HG03103 (cell line): ENCODE results near the gene CEMIP.
"Not testable (repeated sequence)": the region's sequence is repeated elsewhere in the genome, so short reads cannot be mapped to it uniquely, and the experiment has no call there.

Source experiments
- ATAC-seq: cut with Tn5 transposase; IDR thresholded peaks from one replicate; pipeline ENCODE4 v1.9.1; 2021; ENCODE audit warnings: low read depth; ENCODE audit not compliant: unreplicated experiment

Gene CEMIP

DNA sequence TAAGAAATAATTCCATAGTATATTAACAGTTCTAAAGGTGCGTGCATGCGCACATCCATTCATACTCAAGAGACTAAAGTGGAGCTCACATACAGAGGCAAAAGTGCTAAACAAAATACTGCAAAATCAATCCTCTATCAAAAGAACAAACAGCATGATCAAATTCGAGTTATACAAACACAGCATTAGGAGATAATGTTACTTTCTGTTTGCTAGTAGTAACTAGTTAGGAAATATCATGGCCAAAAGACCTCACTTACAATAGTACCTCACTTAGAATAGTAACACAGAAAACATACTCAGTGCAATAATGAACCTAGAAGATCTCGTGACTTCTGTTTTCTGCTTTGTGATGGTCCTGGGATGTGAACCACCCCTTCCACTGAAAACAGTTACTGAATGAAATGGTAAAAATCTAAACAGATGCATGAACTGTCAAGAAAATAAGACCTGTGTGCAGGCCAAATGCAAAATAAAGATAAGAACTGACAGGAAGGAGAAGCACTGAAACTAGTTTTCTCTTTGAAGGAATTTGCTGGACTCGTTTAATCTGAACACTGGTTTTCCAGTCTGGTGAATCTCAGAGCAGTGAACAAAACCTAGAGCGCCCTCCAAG is 20.9 kb upstream of the CEMIP start:
- ATAC-seq: no peak

DNA sequence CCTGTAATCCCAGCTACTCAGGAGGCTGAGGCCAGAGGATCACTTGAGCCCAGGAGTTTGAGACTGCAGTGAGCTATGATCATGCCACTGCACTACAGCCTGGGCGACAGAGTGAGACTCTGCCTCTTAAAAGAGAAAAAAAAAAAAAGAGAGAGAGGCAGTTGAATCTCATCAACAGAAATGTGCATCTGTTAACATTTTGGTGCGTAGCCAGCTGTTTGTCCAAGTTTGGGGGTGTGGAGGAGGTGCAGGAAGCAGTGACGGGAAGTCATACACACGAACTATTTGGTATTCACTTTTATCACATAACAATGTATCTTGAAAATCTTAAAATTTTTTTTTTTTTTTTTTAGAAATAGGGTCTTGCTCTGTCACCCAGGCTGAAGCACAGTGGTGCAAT is 18.2 kb upstream of the CEMIP start:
- ATAC-seq: no peak

DNA sequence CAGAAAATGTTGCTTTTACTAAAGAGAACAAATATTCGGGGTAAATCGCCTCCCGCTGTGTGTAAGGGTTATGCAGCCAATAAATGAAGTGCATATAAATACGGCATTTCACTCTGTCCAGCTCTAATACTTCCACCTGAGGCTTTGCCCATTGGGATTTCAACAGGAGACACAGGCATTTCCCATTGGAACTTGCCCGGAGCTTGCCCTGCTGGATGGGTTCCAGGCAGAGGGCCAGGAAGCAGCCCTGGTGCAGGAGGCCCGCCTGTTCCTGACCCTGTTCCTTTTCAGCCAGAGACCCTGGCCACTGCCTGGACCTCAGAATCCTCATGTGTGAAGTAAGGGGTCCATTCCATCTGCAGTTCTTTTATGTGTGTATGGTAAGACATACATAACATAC is 17.4 kb upstream of the CEMIP start:
- ATAC-seq: no peak

DNA sequence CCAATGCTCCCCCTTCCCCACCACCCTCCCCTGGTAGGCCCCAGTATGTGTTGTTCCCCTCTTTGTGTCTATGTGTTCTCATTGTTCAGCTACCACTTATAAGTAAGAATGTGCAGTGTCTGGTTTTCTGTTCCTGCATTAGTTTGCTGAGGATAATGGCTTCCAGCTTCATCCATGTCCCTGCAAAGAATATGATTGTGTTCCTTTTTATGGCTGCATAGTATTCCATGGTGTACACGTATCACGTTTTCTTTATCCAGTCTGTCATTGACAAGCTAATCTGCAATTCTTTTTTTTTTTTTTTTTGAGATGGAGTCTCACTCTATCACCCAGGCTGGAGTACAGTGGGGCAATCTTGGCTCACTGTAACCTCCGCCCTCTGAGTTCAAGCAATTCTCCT is 15.9 kb upstream of the CEMIP start:
- ATAC-seq: not testable (repeated sequence)

DNA sequence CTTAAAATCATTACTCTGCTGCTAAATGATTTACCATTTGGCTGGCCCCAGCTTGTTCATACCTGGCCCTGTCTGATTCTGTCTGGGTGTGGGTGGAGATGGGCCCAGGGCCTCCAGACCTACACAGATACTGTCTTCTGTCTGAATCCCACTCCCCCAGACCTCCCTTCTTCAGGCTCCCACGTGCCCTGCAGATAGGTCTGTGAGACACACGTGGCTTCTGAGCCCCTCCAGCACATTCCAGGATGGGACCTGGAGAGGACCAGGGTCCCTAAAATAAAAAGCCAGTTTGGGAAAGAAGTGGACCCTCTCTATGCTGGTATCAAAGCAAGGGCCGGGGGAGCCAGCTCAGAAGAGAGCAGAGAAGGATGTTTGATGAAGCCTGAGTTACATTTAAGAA is 14.6 kb upstream of the CEMIP start:
- no peak for ATAC-seq

DNA sequence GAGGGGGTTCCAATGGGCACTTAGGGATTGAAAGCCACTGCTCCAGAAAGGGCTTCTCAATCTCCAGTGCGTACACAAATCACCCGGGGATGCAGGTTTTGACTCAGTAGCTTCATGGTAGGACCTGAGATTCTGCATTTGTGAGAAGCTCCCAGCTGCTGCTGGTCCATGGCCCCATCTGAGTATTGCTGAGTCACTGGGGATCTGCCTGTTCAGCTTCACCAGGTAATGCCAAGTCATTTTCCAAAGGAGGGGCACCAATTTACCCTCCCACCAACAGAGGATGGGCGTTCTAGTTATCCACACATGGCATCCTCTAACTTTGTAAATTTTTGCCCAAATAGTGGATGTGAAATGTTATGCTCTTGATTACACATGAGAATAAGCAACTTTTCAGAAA is 12.9 kb upstream of the CEMIP start:
- no peak for ATAC-seq

DNA sequence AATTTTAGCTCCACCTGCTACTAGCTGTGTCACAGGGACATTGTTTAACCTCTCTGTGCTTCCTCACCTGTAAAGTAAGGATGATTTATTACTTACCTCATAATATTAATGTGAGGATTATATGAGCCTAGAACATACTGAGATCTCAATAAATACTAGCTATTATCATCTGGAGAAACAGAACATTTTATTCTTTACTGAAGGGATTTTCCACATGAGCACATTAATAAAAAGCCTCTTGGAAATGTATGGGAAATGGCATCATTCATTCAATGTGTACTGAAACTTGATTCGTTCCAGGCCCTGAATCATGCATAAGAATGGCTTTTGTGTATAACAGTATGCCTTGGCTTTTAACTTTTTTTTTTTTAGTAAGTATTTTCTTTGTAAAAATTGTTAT is 11.0 kb upstream of the CEMIP start:
- no peak for ATAC-seq

DNA sequence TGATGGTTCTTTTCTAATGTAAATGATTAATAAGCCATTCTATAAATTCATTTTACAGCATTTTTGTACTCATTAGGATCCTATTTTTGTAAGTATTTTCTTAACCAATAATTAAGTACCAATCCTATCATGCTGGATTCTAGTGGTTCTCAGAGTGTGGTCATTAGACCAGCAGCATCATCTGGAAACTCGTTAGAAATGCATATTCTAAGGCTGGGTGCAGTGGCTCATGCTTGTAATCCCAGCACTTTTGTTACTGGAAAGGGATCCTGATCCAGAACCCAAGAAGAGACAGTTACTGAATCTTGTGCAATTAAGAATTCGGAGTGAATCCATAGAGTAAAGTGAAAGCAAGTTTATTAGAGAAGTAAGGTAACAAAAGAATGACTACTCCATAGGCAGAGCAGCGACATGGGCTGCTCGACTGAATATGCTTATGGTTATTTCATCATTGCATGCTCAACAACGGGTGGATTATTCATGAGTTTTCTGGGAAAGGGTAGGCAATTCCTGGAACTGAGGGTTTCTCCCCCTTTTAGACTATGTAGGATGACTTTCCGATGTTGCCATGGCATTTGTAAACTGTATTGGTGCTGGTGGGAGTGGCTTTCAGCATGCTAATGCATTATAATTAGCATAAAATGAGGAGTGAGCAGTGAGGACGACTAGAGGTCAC is 9.9 kb upstream of the CEMIP start:
- ATAC-seq: no peak

DNA sequence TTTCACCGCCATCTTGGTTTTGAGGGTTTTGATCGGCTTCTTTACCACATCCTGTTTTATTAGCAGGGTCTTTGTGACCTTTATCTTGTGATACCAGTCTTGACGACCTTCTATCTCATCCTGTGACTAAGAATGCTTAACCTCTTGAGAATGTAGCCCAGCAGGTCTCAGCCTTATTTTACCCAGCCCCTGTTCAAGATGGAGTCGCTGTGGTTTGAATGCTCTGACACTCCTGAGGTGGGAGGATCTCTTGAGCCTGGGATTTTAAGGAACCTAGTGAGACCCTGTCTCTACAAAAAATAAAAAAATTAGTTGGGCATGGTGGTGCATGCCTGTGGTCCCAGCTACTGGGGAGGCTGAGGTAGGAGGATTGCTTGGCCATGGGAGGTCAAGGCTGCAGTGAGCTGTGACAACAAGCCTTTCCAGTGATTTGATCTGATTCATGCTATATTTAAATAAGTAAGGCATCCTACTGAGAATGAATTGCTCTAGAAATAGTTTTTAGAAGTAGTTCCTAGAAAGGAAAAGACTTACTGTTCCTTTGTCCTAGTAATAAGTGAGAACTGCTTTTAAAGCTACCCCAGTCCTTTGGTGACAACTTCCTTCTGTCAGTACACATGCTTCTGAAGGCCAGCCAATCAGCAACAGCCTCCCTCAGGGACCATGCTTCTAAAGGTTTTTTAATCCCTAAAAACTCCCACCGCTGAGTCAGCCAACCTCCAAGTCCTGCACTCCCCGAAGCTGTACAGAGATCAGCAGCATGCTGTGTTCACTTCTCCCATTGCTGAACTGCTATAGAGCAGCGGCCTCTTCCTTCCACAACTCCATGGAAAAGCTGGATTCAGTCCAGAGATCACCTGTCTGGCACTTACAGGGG is 9.1 kb upstream of the CEMIP start:
- ATAC-seq: no peak

DNA sequence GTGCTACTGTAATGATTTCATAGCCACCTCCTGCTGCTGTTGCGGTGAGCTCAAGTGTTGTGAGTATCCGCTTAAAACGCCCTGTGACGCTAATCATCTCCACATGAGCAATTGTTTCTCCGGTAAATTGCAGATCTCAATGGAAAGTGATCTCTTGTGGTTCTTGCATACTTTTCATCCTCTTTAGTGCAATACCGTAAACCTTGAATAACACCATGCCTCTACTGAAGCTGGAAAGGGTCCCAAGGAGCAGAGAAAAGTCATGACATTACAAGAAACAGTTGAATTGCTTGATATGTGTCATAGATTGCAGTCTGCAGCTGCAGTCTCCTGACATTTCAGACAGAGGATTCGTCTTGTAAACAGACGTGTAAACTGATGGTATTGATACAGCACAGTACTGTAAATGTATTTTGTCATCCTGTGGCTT is 6.0 kb upstream of the CEMIP start:
- ATAC-seq: no peak

DNA sequence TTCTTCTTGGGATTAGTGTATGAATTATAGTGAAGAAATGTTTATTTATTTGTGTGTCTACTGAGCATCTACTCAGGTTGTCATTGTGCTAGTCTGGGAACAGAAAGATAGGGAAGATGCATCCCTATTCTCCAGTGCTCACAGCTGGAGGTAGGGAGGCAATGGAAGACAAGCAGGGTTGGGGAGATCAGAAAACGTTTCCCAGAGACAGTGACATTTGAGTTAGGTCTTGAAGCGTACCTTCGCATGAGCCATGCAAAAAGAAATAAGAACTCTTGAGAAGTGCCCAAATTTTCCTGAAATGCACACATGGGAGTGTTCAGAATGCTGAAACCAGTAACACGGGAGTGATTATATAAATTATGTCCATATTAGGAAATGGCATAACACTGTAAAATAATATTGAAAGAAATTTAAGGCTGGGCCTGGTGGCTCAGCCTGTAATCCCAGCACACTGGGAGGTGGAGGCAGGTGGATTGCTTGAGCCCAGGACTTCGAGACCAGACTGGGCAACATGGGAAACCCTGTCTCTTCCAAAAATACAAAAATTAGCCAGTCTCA is 5.3 kb upstream of the CEMIP start:
- ATAC-seq: no peak

DNA sequence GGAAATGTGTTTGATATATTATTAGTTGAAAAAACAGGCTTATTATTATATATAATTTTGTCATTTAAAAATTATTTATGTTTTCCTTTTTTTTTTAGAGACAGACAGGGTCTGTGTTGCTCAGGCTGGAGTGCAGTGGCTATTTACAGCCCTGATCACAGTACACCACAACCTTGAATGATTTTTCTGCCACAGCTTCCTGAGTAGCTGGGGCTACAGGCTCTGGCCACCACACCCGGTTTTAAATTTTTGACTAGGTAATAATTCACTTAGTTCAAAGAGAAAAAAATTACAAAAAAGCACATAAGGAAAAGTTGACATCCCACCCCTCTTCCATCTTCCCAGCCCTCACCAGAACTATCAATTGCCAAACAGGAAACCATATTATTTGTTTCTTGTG is 4.7 kb upstream of the CEMIP start:
- no peak for ATAC-seq

DNA sequence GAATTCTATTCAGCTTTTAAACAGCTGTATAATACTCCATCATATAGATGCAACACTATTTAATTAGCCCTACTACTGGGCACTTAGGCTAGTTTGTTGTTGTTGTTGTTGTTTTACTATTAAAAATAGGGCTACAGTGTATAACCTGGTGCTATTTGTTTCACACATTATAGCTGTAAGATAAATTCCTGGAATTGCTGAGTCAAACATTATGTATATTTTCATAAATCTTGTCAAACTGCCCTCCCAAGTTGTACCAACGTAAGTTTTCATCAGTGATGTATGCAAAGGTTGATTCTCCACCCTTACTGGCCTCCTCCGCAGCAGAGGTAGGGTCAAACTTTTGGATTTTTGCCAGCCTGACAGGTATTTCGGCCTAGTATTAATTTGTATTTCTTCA is 3.8 kb upstream of the CEMIP start:
- no peak for ATAC-seq

DNA sequence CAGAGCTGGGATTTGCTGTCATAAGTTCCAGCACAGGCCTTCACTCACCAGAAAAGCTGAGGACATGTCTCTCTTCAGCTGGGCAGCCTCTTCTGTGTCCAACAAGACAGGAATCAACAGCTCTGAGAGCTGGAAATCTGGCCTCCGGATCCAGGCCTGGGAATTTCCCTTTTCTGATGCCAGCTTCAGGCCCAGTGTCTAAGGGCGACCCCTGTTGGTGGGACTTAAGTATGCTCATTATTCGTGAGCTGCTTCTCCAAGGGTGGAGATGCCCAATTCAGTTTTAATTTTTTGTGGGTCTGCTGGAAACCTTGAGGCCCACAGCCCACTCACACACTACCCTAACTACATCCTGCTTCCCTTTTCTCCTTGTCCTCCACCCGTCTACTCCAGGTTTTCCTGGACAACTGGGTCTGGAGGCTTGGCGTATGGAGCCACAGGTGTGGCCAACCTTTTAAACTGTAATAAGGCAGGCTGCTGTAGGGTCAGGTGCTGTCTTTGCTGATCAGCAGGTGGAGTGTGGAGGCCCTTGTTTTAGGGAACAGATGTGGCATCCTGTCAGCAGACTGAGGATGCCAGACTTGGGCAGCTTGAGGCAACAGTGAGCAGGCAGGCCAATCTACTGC is 2.6 kb upstream of the CEMIP start:
- no peak for ATAC-seq

DNA sequence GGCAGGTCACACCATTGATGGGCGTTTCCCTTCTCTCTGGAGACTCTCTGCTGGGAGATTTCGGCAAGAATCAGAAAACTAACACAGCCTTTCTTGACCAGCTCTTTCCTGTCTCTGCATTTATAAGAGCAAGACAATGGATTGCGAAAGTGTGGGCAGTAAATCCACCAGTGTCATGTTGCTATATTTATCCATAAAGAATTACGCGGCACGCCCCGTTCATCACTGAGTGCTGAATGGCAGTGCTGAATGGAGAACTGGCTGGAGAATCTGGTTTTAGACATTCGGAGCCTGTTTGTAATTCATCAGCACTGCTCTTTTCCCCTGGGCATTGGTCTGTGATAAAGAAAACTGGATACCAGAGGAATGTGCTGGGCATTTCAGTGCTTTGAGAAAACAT is 2.0 kb upstream of the CEMIP start:
- no peak for ATAC-seq

DNA sequence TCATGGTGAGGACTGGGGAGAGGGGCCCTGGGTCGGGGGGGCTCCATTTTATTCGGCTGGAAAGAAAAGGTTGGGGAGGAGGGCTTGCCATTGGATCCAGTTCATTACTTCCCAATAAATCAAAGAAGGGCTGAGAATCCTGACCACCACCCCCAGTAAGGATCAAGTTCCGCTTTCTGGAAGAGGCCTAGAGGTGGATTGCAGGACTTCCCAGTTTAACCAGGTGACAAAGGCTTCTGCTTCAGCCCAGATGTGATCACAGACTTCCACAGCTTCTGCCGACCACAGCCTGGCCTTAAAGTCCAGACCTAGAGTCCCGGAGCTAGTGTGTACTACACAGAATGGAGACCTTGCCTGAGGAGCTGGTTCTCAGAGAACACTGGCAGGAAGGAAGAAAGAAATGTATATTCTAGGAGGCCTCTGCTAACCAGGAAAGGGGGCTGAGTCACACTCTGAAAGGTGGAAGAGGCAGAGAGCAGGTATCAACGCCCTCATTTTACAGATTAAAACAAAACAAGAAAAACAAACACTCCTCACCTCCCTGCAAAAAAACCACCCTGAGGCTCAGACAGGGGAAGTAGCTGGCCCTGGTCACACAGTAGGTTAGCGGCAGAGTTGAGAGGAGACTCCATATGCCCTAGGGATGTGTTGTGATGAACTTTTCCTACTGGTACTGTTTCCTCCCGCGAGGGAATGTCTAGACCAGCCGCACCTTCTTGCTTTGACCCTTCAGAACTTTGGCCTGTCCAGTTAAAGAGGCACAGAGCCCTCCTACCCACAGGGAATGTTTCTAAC is 1.1 kb upstream of the CEMIP start:
- no peak for ATAC-seq

DNA sequence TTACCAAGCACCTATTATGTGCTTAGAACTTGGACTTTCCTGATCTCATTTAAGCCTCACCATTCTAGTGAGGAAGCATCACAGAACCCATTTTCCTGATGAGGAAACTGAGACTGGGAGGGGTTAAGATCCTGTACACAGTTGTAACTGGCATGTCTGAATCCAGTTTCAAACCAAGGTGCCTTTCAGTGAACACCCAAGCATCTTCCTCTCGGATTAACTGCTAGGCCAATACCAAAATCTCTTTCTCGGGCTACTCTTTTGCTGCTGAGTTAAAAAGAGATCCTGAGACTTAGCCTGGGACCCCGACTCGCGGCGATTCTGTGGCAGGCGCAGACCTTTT is 578 bp upstream of the CEMIP start:
- no peak for ATAC-seq

DNA sequence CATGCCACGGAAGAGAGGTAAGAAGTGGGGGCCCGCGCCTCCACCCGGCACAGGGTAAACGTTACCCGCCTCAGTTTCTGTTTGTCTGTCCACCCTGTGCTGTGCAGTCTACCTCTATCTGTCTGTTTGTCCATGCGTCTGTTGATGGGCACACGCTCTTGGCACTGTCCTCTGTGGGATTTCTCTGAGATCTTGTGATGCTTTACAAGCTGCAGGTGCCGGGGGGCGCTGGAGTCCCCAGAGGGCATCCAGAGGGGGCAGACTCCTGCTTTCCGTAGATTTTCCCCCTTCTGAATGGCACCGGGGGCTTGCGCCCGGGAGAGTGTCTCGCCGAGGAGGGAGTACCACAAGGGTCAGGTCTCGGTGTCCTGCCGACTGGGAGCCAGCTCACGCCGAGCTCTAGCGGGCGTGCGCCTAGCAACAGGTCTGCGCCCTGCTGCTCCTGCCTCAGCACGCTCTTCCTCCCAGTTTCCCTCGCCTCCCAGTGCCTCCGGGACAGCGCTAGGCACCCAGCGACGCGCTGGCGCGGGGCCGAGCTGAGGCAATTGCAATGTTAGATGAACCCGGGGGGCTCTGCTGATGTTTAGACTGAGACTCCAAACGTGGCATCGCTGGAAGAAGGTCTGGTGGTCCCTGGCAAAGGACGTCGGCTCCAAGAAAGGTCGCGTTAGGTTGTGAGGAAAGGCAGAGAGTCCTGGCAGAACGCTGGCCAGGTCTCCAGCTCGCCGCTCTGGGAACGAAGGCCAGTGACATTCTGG is 667 bp downstream of the CEMIP start:
- no peak for ATAC-seq

DNA sequence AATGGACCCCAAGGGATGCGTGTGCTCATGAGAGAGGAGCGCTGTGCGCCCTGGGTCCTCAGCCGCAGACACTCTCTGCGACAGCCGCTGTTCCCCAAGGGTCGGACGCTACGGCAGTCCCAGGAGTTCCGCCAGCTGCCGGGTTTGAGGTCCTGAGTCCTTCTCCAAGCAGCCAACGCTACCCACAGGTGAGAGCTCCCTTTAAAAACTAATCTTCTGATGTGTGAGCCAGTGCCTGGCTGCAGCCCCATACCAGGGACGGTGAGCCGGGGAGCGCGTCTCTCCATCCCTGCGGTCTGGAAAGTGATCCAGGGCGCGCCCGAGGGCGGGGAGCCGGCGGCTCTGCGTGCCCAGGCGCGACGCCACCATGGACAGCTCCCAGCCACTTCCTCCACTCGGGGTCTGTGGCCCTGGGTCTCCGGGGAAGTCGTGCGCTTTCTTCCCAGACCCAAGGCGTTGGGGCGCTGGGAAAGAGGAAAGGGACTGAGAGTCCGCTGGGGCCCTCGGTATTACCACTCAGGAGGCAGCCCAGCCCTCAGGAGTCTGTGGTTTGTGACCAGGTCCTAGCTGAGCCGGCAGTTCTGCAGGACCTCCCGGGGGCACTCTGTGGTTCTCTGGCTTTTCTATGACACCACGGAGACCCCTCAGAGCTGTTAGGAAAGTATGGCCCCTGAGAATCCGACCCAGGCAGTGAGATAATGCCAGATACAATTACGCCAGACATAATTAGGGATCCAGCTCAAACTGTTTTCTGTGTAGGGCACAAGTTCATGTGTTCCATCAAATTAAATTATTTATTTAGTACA is 1.4 kb downstream of the CEMIP start:
- ATAC-seq: no peak
